HepG2 (cell line): ENCODE measurements around the gene POLR2H. TPM values are rescaled to one million over a fixed set of nuclear protein-coding genes. Genes with fewer than 3 reads are reported as not detected.
A peak's percentile ranks its signal among the peaks of the same experiment; 100 is the strongest.

Source experiments
- ATAC-seq: fragments of 200-7000 bp; cut with Tn5 transposase; 3 replicates; pipeline ENCODE4 v1.9.1; 2020; ENCODE audit warnings: mild to moderate bottlenecking, moderate library complexity
- BruUV-seq: library from RNA; stranded (reverse); fragments of 400-500 nt; replicated peaks from 2 replicates; lab custom pipeline; 2021; lab: Mats Ljungman, UMichigan
- CTCF ChIA-PET: fragments of 300-600 bp; formaldehyde crosslinking; extraction: SDS; loops from one replicate; lab custom pipeline; 2021; ENCODE audit warnings: low total read pairs, inconsistent platforms, low intra/inter-chr PET ratio; lab: Yijun Ruan, JAX
- POLR2A ChIA-PET: fragments of 350-600 bp; sonication (Branson Sonifier 250); formaldehyde crosslinking; loops from one replicate; lab custom pipeline; 2020; ENCODE audit warnings: antibody characterized with exemption, inconsistent platforms; lab: Yijun Ruan, JAX
- DNase-seq: peaks from one replicate; pipeline ENCODE4 v3.0.0-alpha.2; 2015; ENCODE audit warnings: low spot score
- FAIRE-seq: peaks from 3 replicates; lab custom pipeline; 2011; peaks lifted over from hg19 to GRCh38; lab: Jason Lieb, UNC
- H2AFZ ChIP-seq: one replicate; pipeline ENCODE4 v1.6.1; 2011; ENCODE audit warnings: low read length, inconsistent platforms
- H3K27ac ChIP-seq: fragments of 300-600 bp; 3 replicates; pipeline ENCODE4 v1.8.0; 2011; ENCODE audit warnings: mixed run types, mild to moderate bottlenecking, mixed read lengths, low read length, inconsistent platforms; ENCODE audit not compliant: insufficient read depth; ENCODE audit errors: extremely low read length
- H3K27me3 ChIP-seq, 2 experiments: fragments of 200-600 bp in 1 of 2; 2 replicates in 1 of 2; 3 replicates in 1 of 2; pipeline versions ENCODE4 v1.6.0 to v1.8.0; 2011; ENCODE audit warnings: low read length in 2 of 2, mild to moderate bottlenecking in 2 of 2, moderate library complexity in 2 of 2, inconsistent platforms in 1 of 2; ENCODE audit not compliant: insufficient read depth in 2 of 2, control insufficient read depth in 1 of 2
- H3K36me3 ChIP-seq, 2 experiments: fragments of 200-600 bp in 1 of 2; replicated peaks in 1 of 2; 2 replicates in 1 of 2; 3 replicates in 1 of 2; pipeline versions ENCODE4 v1.5.1 to v1.8.0; 2011; ENCODE audit warnings: low read length in 2 of 2, inconsistent platforms in 1 of 2; ENCODE audit not compliant: insufficient read depth in 2 of 2, control insufficient read depth in 1 of 2
- H3K4me1 ChIP-seq: 2 replicates; pipeline ENCODE4 v1.5.1; 2012; ENCODE audit warnings: low read length, inconsistent platforms; ENCODE audit not compliant: insufficient read depth
- H3K4me2 ChIP-seq: 2 replicates; pipeline ENCODE4 v1.6.0; 2011; ENCODE audit warnings: low read depth, low read length, inconsistent platforms
- H3K4me3 ChIP-seq, 3 experiments: fragments of 200-600 bp in 1 of 3; sonication (generic), shearing (Covaris generic) in 1 of 3; replicated peaks in 1 of 3; 2 replicates each; pipeline ENCODE4 v1.5.1; 2011 to 2016; ENCODE audit warnings: low read length in 3 of 3, inconsistent platforms in 2 of 3, low read depth in 2 of 3, mild to moderate bottlenecking in 2 of 3, control low read depth in 1 of 3, mixed read lengths in 1 of 3; ENCODE audit not compliant: insufficient read depth in 1 of 3
- H3K79me2 ChIP-seq: one replicate; pipeline ENCODE4 v1.6.1; 2011; ENCODE audit warnings: low read length, inconsistent platforms; ENCODE audit not compliant: insufficient read depth
- H3K9ac ChIP-seq: 2 replicates; pipeline ENCODE4 v1.6.0; 2011; ENCODE audit warnings: mild to moderate bottlenecking, low read depth, low read length, inconsistent platforms; ENCODE audit not compliant: insufficient read depth
- H3K9me3 ChIP-seq: 2 replicates; pipeline ENCODE4 v1.5.1; 2012; ENCODE audit warnings: mild to moderate bottlenecking, low read length
- H4K20me1 ChIP-seq: 2 replicates; pipeline ENCODE4 v1.6.0; 2011; ENCODE audit warnings: inconsistent platforms, mild to moderate bottlenecking, low read length, moderate library complexity; ENCODE audit not compliant: insufficient read depth
- ESRRA ChIP-seq: sonication (generic); formaldehyde crosslinking; IDR thresholded peaks from 2 replicates; pipeline ENCODE4 v1.5.1; 2020; ENCODE audit warnings: mild to moderate bottlenecking, low read depth, missing genetic modification reagents
- HNRNPK ChIP-seq: fragments of 200-400 bp; formaldehyde crosslinking; IDR thresholded peaks from 2 replicates; pipeline ENCODE4 v1.6.1; 2018; ENCODE audit warnings: low read length, low read depth, moderate library complexity, mild to moderate bottlenecking; ENCODE audit not compliant: poor library complexity, severe bottlenecking
- NFE2L2 ChIP-seq: fragments of 150-350 bp; IDR thresholded peaks from 2 replicates; pipeline ENCODE4 v1.6.1; 2014; ENCODE audit warnings: low read length
- PCBP1 ChIP-seq: fragments of 200-400 bp; formaldehyde crosslinking; IDR thresholded peaks from 2 replicates; pipeline ENCODE4 v1.6.1; 2017; ENCODE audit warnings: mild to moderate bottlenecking, low read depth, low read length, borderline replicate concordance
- RARA ChIP-seq: IDR thresholded peaks from 2 replicates; pipeline ENCODE4 v1.6.1; 2016; ENCODE audit warnings: missing genetic modification reagents, missing compliant biosample characterization
- U2AF2 ChIP-seq: fragments of 200-400 bp; formaldehyde crosslinking; IDR thresholded peaks from 2 replicates; pipeline ENCODE4 v1.6.1; 2017; ENCODE audit warnings: low read depth, mild to moderate bottlenecking, low read length
- YY1 ChIP-seq: IDR thresholded peaks from 2 replicates; pipeline ENCODE4 v1.6.1; 2011; ENCODE audit warnings: low read length, low read depth, moderate library complexity, mild to moderate bottlenecking; ENCODE audit not compliant: insufficient read depth, insufficient replicate concordance
- ZNF644 ChIP-seq: IDR thresholded peaks from 2 replicates; pipeline ENCODE4 v1.6.1; 2016; ENCODE audit warnings: low read depth
- ZNF652 ChIP-seq: IDR thresholded peaks from 2 replicates; pipeline ENCODE4 v1.6.1; 2016; ENCODE audit warnings: low read depth, borderline replicate concordance
- ZNF816 ChIP-seq: sonication (generic); formaldehyde crosslinking; IDR thresholded peaks from 2 replicates; pipeline ENCODE4 v1.8.0; 2022; ENCODE audit warnings: missing genetic modification reagents, mild to moderate bottlenecking, borderline replicate concordance
- ZNF879 ChIP-seq: sonication (generic); formaldehyde crosslinking; IDR thresholded peaks from 2 replicates; pipeline ENCODE4 v1.8.1; 2023; ENCODE audit warnings: missing genetic modification reagents
- ZSCAN9 ChIP-seq: IDR thresholded peaks from 2 replicates; pipeline ENCODE4 v1.6.1; 2016; ENCODE audit warnings: borderline replicate concordance
- WGBS: methylation state at CpG from one replicate; pipeline ENCODE4 v1.1.6; 2017; ENCODE audit warnings: low lambda C conversion rate; 5-methylcytosine and 5-hydroxymethylcytosine counted together
- in situ Hi-C: cut with HindIII; loops from 2 replicates; pipeline ENCODE4 v1.10.0; 2017; ENCODE audit warnings: low pct_unique_long_range_greater_than_20kb; ENCODE audit not compliant: extremely low pct_ligation_motif_present
- intact Hi-C: fragments of 100-400 bp; cut with micrococcal nuclease; formaldehyde crosslinking; loops from one replicate; pipeline ENCODE4 v1.10.0; 2022; ENCODE audit not compliant: unreplicated experiment
- polyA plus RNA-seq, 8 experiments: library from polyadenylated mRNA; depleted of rRNA in 3 of 8; stranded (reverse) in 7 of 8; unstranded in 1 of 8; fragments of >200 nt; fragmentation: Illumina TruSeq in 4 of 8; extraction: Trizol in 4 of 8; gene quantifications; 2 replicates each; pipeline versions ENCODE4 v1.2.1 to v1.2.3, GENCODE V29; 2011 to 2016; ENCODE audit warnings: low read depth in 4 of 8, missing spikeins in 1 of 8, mixed read lengths in 1 of 8; ENCODE audit not compliant: insufficient read depth in 1 of 8
- total RNA-seq, 5 experiments: library from RNA; depleted of rRNA; stranded (reverse); fragments of >200 nt; fragmentation: Illumina TruSeq; extraction: Trizol; gene quantifications; 2 replicates each; pipeline ENCODE4 v1.2.3, GENCODE V29; 2016; ENCODE audit warnings: low read depth in 1 of 5
- TF ChIP-seq, protein P1 (sequence below): sonication (generic); formaldehyde crosslinking; IDR thresholded peaks from 2 replicates; pipeline ENCODE4 v1.8.1; 2022; ENCODE audit warnings: mild to moderate bottlenecking, missing genetic modification reagents
- TF ChIP-seq, protein P2 (sequence below), 2 experiments: fragments of 450-650 bp in 1 of 2; sonication (generic) in 1 of 2; formaldehyde crosslinking in 1 of 2; IDR thresholded peaks; 2 replicates each; pipeline versions ENCODE4 v1.6.1 to v1.8.0; 2016 to 2022; ENCODE audit warnings: antibody characterized with exemption in 1 of 2, mild to moderate bottlenecking in 1 of 2, missing genetic modification reagents in 1 of 2

POLR2H gene
- total and polyA plus RNA-seq, 2 of the 13 experiments (the other 11 are each of a cell fraction or from before 2014, with no cell fraction given), result 118 to 194 TPM

DNA sequence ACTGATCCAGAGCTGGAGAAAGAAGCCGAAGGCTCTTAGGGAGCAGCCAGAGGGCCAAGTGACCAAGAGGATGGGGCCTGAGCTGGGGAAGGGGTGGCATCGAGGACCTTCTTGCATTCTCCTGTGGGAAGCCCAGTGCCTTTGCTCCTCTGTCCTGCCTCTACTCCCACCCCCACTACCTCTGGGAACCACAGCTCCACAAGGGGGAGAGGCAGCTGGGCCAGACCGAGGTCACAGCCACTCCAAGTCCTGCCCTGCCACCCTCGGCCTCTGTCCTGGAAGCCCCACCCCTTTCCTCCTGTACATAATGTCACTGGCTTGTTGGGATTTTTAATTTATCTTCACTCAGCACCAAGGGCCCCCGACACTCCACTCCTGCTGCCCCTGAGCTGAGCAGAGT, 27.9 kb downstream of the POLR2H start (continued):
- TF ChIP-seq RARA (no peak), ZNF644 (CRISPR knock-in tag) (no peak), ZNF652 (no peak), ZNF816 (no peak), ZSCAN9 (no peak), ESRRA (CRISPR knock-in tag) (no peak)
- TF ChIP-seq, protein P1, sequence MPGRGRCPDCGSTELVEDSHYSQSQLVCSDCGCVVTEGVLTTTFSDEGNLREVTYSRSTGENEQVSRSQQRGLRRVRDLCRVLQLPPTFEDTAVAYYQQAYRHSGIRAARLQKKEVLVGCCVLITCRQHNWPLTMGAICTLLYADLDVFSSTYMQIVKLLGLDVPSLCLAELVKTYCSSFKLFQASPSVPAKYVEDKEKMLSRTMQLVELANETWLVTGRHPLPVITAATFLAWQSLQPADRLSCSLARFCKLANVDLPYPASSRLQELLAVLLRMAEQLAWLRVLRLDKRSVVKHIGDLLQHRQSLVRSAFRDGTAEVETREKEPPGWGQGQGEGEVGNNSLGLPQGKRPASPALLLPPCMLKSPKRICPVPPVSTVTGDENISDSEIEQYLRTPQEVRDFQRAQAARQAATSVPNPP, result no peak

DNA sequence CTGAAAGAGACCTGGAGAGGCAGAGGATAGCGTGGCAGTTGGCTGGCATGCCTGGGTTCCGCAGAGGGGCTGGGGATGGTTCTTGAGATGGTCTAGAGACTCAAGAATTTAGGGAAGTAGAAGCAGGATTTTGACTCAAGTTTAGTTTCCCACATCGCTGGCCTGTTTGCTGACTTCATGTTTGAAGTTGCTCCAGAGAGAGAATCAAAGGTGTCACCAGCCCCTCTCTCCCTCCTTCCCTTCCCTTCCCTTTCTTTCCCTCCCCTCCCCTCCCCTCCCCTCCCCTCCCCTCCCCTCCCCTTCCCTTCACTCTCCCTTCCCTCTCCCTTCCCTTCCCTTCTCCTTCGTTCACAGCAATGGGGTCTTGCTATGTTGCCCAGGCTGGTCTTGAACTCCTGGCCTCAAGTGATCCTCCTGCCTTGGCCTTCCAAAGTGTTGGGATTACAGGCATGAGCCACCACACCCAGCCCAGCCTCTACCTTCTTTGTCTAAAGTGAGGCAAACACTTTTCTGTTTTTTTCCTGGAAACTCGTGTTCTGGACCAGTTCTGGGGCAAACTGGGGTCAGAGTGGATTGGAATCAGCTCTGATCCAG, 28.5 kb downstream of the POLR2H start:
- intact Hi-C loops, result no loop called here
- no peaks in the 10 kb centered on the region for H3K9me3 ChIP-seq
- CTCF ChIA-PET, result no interaction called here
- no TSS peak for BruUV-seq
- ATAC-seq, result no peak
- no peaks in the 10 kb centered on the region for H4K20me1 ChIP-seq
- no peak overlapping the region for H3K27ac ChIP-seq
- no peak for DNase-seq
- H3K79me2 ChIP-seq, result no peaks in the 10 kb centered on the region
- no peaks in the 10 kb centered on the region for H3K4me1 ChIP-seq
- H2AFZ ChIP-seq, result no peak overlapping the region
- in situ Hi-C loops, result no loop called here
- no peak overlapping the region for H3K4me3 ChIP-seq
- no peaks in the 10 kb centered on the region for H3K27me3 ChIP-seq
- no peak overlapping the region for H3K4me2 ChIP-seq
- peaks cover 8 to 18% of the 10 kb centered on the region in 2 experiments; a peak in 4 of 5 replicates for H3K36me3 ChIP-seq
- 96% methylated on average over 5 of the region's 5 CpGs for WGBS
- FAIRE-seq, result no peak
- POLR2A ChIA-PET, result interaction anchor here (1.0 to 2.1 kb wide), 3 partner anchors 18 to 28 kb away, joined by 3 to 5 read pairs (median 5); no protein-coding TSS in a partner anchor
- H3K9ac ChIP-seq, result no peak overlapping the region
- TF ChIP-seq ZNF879 (CRISPR knock-in tag), result no peak
- TF ChIP-seq NFE2L2, result no peak
- TF ChIP-seq HNRNPK, result peak; percentile 90
- TF ChIP-seq U2AF2, result no peak
- peak; percentile 85; the same call in 1 of the 2 replicates for TF ChIP-seq PCBP1
- no peak for TF ChIP-seq YY1
- TF ChIP-seq, protein P2, sequence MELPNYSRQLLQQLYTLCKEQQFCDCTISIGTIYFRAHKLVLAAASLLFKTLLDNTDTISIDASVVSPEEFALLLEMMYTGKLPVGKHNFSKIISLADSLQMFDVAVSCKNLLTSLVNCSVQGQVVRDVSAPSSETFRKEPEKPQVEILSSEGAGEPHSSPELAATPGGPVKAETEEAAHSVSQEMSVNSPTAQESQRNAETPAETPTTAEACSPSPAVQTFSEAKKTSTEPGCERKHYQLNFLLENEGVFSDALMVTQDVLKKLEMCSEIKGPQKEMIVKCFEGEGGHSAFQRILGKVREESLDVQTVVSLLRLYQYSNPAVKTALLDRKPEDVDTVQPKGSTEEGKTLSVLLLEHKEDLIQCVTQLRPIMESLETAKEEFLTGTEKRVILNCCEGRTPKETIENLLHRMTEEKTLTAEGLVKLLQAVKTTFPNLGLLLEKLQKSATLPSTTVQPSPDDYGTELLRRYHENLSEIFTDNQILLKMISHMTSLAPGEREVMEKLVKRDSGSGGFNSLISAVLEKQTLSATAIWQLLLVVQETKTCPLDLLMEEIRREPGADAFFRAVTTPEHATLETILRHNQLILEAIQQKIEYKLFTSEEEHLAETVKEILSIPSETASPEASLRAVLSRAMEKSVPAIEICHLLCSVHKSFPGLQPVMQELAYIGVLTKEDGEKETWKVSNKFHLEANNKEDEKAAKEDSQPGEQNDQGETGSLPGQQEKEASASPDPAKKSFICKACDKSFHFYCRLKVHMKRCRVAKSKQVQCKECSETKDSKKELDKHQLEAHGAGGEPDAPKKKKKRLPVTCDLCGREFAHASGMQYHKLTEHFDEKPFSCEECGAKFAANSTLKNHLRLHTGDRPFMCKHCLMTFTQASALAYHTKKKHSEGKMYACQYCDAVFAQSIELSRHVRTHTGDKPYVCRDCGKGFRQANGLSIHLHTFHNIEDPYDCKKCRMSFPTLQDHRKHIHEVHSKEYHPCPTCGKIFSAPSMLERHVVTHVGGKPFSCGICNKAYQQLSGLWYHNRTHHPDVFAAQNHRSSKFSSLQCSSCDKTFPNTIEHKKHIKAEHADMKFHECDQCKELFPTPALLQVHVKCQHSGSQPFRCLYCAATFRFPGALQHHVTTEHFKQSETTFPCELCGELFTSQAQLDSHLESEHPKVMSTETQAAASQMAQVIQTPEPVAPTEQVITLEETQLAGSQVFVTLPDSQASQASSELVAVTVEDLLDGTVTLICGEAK (IDR thresholded peaks at IDR 0.05), result no peak
- TF ChIP-seq, protein P2 (CRISPR knock-in tag; IDR thresholded peaks at IDR 0.05), result no peak
